Activated T-cell treated with anti-CD3 and anti-CD28 coated beads, Interleukin-2, amount 50 U/mL, for 72 hours (primary cell): ENCODE results near the gene CROT. TPM values are rescaled to one million over a fixed set of nuclear protein-coding genes. Genes with fewer than 3 reads are reported as not detected.

Source experiments
- ATAC-seq, 2 donors: fragments of 150-1000 bp; cut with Tn5 transposase; replicated peaks in 1 of 2; 2 replicates each; pipeline ENCODE4 v1.10.0; 2021; ENCODE audit warnings: moderate library complexity in 2 of 2, mild to moderate bottlenecking in 1 of 2
- DNase-seq, 2 donors: peaks; one replicate each; pipeline ENCODE4 v3.0.0; 2021 to 2022; ENCODE audit warnings: mixed read lengths in 1 of 2
- H3K27ac Mint-ChIP-seq: one replicate; pipeline ENCODE4 v1.8.0; 2022; ENCODE audit warnings: mild to moderate bottlenecking, moderate library complexity, mixed read lengths
- H3K27me3 Mint-ChIP-seq: one replicate; pipeline ENCODE4 v1.8.0; 2022; ENCODE audit warnings: low read depth, mixed read lengths
- H3K36me3 Mint-ChIP-seq, 2 donors: one replicate each; pipeline ENCODE4 v1.8.0; 2022; ENCODE audit warnings: mixed read lengths in 2 of 2, mild to moderate bottlenecking in 1 of 2; ENCODE audit not compliant: insufficient read depth in 2 of 2
- H3K4me1 Mint-ChIP-seq: one replicate; pipeline ENCODE4 v1.8.0; 2022; ENCODE audit warnings: low read depth, mixed read lengths
- H3K4me3 Mint-ChIP-seq, 2 donors: one replicate each; pipeline ENCODE4 v1.8.0; 2022; ENCODE audit warnings: mild to moderate bottlenecking in 2 of 2, mixed read lengths in 2 of 2, moderate library complexity in 2 of 2
- H3K9me3 Mint-ChIP-seq, 2 donors: one replicate each; pipeline ENCODE4 v1.8.0; 2022; ENCODE audit warnings: mixed read lengths in 2 of 2
- total RNA-seq, 2 donors: library from RNA; stranded (reverse); gene quantifications; one replicate each; pipeline ENCODE4 v1.2.3, GENCODE V29; 2022

CROT gene
- total RNA-seq, 2 donors from 2014 or later = 9.6 to 12.6 TPM

DNA sequence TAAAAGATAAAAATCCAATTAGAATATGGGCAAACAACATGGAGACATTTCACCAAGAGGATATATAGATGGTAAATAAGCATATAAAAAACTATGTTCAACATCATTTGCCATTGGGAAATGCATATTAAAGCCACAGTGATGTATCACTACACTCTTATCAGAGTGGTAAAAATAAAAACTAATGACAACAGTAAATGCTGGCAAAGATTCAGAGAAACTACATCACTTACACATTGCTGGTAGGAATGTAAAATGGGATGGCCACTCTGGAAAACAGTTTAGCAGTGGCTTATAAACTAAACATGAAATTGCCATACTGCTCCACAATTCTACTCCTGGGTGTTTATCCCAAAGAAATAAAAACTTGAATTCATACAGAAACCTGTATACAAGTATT is 59.2 kb downstream of the CROT start:
- ATAC-seq (no peak), DNase-seq (no peak)
- H3K27ac Mint-ChIP-seq = no peak overlapping the region
- no peak overlapping the region for H3K4me3 Mint-ChIP-seq
- no peaks in the 10 kb centered on the region for H3K4me1 Mint-ChIP-seq
- H3K27me3 Mint-ChIP-seq = peaks cover 7% of the 10 kb centered on the region
- no peaks in the 10 kb centered on the region for H3K9me3 Mint-ChIP-seq
- no peaks in the 10 kb centered on the region for H3K36me3 Mint-ChIP-seq

GRCh38 chr7:87411186-87411585 is 65.7 kb downstream of the CROT start:
- H3K4me1 Mint-ChIP-seq = no peaks in the 10 kb centered on the region
- ATAC-seq (no peak), DNase-seq (no peak)
- no peak overlapping the region for H3K4me3 Mint-ChIP-seq
- no peaks in the 10 kb centered on the region for H3K36me3 Mint-ChIP-seq
- no peak overlapping the region for H3K27ac Mint-ChIP-seq
- H3K27me3 Mint-ChIP-seq = peaks cover 7% of the 10 kb centered on the region
- no peaks in the 10 kb centered on the region for H3K9me3 Mint-ChIP-seq

DNA sequence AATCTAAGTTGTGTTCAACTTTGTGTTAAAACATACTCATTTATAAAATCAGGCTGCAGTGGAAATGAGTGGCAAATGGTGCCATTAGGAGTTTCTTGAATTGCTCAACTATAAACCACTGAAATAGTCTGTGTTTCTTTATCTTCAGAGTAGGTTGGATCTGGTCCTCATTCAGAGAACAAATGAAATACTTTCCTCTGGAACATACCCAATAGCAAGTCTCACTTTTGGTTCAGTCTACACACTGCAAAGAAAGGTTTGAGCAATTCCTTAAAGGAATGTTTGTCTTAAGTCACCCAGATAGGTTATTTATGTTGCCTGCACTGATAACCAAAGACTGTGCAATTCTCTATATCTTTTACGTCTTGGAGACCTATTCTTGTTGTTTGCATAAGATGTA is 67.6 kb downstream of the CROT start:
- Mint-ChIP-seq H3K27me3 (no peaks in the 10 kb centered on the region), H3K4me3 (no peak overlapping the region), H3K9me3 (no peaks in the 10 kb centered on the region), H3K4me1 (no peaks in the 10 kb centered on the region), H3K36me3 (no peaks in the 10 kb centered on the region), H3K27ac (no peak overlapping the region)
- DNase-seq (no peak), ATAC-seq (no peak)

DNA sequence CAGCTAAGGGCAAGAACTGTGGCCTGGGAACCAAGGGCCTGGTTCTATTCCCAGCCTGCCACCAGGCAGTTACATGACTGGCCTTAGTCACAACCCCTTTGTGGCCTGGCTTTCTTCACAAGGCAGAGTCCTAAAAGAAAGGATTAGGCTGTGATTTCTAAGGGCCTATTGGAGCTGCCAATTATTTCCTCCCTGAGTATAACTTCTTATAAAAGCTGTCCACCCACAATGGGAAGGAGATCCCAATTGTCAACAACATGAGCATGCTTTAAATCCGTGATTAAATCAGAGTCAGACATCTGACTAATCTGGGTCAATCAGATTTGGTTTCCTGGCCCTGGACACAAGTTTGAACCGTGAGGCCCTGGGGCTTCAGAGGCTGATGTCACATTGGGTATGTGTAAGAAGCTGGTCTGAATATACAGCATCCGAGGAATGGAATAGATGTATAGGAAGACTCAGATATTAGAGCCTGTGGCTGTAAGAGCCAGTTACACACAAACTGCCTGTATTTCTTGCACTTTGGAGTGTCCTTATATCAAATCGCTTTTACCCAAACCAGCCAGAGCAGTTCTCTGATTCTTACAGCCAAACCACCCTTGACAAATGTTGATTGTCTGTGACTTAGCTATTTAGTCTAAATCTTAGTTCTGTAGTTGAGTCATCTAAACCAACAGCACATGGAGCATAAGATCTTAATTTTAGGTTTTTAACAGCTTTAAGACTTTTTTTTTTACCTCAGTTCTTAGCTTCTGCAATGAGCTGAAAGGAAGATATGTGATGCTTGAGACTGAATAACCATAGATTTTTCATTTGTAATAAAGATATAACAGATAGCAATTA is 68.7 kb downstream of the CROT start:
- Mint-ChIP-seq H3K4me3 (no peak overlapping the region), H3K27ac (no peak overlapping the region), H3K36me3 (no peaks in the 10 kb centered on the region), H3K4me1 (no peaks in the 10 kb centered on the region), H3K9me3 (no peaks in the 10 kb centered on the region), H3K27me3 (no peaks in the 10 kb centered on the region)
- ATAC-seq = peak in 1 of 2 donors; percentile 32
- DNase-seq = no peak

DNA sequence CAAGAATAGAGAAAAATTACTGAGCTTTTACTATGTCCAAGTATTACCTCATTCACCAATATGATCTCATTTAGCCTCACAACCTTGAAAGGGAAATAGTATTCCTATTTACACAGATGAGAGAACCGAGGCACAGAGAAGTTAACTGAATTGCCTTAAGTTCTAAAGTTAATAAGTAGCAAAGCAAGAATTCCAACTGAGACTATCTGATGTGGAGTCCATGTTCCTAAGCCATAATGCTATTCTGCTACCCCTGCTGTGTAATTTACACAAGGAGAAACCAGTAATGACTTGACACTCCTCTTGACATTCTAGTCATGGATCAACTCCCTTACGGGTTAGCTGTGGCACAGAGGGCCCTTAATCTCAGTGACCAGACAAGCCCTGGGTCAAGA is 69.3 kb downstream of the CROT start:
- no peak overlapping the region for H3K27ac Mint-ChIP-seq
- H3K9me3 Mint-ChIP-seq = no peaks in the 10 kb centered on the region
- no peaks in the 10 kb centered on the region for H3K4me1 Mint-ChIP-seq
- H3K36me3 Mint-ChIP-seq = no peaks in the 10 kb centered on the region
- no peaks in the 10 kb centered on the region for H3K27me3 Mint-ChIP-seq
- DNase-seq = no peak
- no peak for ATAC-seq
- no peak overlapping the region for H3K4me3 Mint-ChIP-seq

GRCh38 chr7:87416682-87417587 is 71.5 kb downstream of the CROT start:
- Mint-ChIP-seq H3K36me3 (no peaks in the 10 kb centered on the region), H3K27ac (no peak overlapping the region), H3K27me3 (no peaks in the 10 kb centered on the region), H3K4me1 (no peaks in the 10 kb centered on the region), H3K9me3 (no peaks in the 10 kb centered on the region), H3K4me3 (no peak overlapping the region)
- DNase-seq = peak; percentile 61 to 74
- ATAC-seq = peak; percentile 65 to 72

DNA sequence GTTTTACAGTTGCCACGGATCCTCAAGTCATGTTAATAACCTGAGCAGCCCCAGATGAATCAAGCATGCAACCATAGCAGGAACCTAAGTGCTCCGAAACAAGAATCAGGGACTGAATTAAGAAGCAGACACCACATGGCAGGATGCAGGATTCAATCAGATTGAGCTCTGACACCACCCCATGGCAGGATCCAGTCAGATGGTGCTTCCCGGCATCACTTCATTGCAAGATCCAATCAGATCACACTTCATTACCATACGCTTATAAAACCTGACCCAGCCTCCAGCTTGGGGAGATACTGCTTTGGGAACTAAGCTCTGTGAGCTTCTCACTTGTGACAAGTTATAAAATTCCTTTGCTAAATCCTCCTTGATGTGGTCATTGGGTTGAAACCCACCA is 74.7 kb downstream of the CROT start:
- H3K27ac Mint-ChIP-seq = no peak overlapping the region

DNA sequence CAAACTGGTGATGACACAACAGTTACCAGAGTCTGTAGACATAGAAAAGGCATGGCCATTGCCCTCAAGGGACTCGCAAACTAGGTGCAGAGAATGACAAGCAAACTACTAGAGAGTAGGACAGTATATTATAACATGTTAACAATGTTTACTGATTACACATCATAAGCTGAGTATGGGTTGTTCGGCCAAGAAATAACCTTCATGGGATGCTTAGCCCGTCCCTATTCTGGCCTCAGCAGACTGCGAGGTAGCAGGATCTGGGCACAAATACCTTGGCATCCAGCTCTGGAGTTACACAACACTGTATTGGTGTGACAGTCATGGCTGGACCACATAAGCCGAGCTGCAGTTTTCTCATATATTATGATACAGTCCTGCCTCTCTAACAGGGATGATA is 78.6 kb downstream of the CROT start:
- Mint-ChIP-seq H3K9me3 (no peaks in the 10 kb centered on the region), H3K27me3 (peaks cover 29% of the 10 kb centered on the region), H3K4me3 (no peak overlapping the region), H3K36me3 (no peaks in the 10 kb centered on the region), H3K27ac (no peak overlapping the region), H3K4me1 (no peaks in the 10 kb centered on the region)
- no peak for DNase-seq
- no peak for ATAC-seq

More for the DNA sequence above, 74.7 kb downstream of the CROT start:
- Mint-ChIP-seq H3K4me1 (no peaks in the 10 kb centered on the region), H3K36me3 (no peaks in the 10 kb centered on the region), H3K27me3 (peaks cover 10% of the 10 kb centered on the region), H3K9me3 (no peaks in the 10 kb centered on the region), H3K4me3 (no peak overlapping the region)
- DNase-seq = no peak
- no peak for ATAC-seq

DNA sequence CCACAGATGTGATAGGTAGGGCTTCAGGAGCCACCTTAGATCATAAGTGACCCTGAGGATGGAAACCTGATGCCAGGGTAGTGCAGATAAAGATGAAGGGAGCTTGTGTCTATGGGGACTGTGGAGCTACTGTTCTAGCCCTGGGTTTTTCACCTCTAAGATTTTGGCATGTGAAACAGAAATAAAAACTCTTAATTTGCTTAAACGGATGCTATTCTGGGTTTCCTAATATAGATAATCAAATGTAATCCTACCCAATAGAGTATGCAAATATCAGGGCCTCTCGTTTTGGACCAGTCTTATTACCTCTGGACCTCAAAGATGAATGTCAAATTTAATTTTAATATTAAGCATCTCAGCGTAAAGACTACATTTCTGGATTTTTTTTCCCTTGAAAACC is 80.7 kb downstream of the CROT start:
- H3K9me3 Mint-ChIP-seq = no peaks in the 10 kb centered on the region
- no peak overlapping the region for H3K4me3 Mint-ChIP-seq
- H3K27me3 Mint-ChIP-seq = peaks cover 29% of the 10 kb centered on the region
- ATAC-seq = no peak
- no peaks in the 10 kb centered on the region for H3K4me1 Mint-ChIP-seq
- H3K36me3 Mint-ChIP-seq = no peaks in the 10 kb centered on the region
- no peak overlapping the region for H3K27ac Mint-ChIP-seq
- DNase-seq = no peak

- no peaks in the 10 kb centered on the region for H3K9me3 Mint-ChIP-seq
- DNase-seq (no peak), ATAC-seq (no peak)
- no peak overlapping the region for H3K4me3 Mint-ChIP-seq
- peaks cover 28% of the 10 kb centered on the region for H3K27me3 Mint-ChIP-seq
- H3K27ac Mint-ChIP-seq = no peak overlapping the region
- H3K36me3 Mint-ChIP-seq = no peaks in the 10 kb centered on the region
- no peaks in the 10 kb centered on the region for H3K4me1 Mint-ChIP-seq
These were observed 81.8 kb downstream of the CROT start for GRCh38 chr7:87427288-87427687.

DNA sequence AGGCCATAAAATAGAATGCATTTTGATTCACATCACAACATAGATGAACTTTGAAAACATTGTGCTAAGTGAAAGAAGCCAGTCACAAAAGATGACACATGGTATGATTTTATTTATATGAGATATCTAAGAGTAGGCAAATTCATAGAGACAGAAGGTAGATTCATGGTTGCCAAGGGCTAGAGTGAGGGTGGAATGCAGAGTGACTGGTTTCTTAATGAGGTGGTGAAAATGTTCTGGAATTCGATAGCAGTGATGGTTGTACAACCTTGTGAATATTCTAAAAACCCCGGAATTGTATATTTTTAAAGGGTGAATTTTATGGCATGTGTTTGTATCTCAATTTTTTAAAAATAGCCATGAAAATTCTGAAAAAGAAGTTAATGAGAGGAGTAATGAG is 87.1 kb downstream of the CROT start:
- Mint-ChIP-seq H3K36me3 (no peaks in the 10 kb centered on the region), H3K9me3 (peaks cover 0 to 1% of the 10 kb centered on the region in 2 donors)

DNA sequence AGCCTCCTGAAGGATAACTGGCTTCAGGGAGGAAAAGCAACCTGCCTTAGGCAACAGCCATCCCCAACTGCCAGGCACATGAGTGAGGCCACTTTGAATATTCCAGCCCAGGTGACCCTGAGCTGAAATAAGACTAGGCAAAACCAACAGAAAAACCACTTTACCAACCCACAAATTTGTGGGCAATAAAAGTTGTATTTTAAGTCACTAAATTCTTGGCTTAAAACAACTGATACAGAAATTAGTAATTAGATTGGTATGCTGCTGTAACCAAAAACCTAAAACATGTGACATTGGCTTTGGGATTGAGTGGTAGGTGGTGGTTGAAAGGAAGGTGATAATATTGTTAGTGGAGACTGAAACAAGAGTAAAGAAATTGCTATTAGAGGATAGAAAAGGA is 90.1 kb downstream of the CROT start:
- ATAC-seq (no peak), DNase-seq (no peak)
- Mint-ChIP-seq H3K27ac (peak overlapping the region; percentile 68), H3K36me3 (no peaks in the 10 kb centered on the region), H3K4me3 (no peak overlapping the region), H3K27me3 (no peaks in the 10 kb centered on the region), H3K4me1 (no peaks in the 10 kb centered on the region), H3K9me3 (peaks cover 0 to 1% of the 10 kb centered on the region in 2 donors)

More for the DNA sequence above, 87.1 kb downstream of the CROT start:
- ATAC-seq (no peak), DNase-seq (no peak)
- Mint-ChIP-seq H3K27ac (no peak overlapping the region), H3K4me3 (no peak overlapping the region), H3K27me3 (peaks cover 13% of the 10 kb centered on the region), H3K4me1 (no peaks in the 10 kb centered on the region)

DNA sequence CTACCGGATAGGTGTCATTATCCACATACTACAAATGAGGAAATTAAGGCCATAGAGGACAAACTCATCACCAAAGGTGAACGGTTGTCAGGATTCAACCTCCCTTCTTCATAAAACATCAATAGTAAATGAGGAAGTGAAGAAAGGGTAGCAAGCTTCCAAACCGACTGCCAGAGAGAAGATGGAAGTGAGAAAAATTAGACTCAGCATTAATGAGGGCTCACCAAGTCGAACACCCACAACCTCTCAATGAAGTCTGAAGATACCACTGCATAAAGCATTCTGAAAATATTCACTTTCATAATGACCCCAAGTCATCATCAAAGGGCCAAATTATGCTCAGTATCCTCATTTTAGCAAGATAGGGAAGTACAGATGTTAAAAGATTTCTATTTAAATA is 100.4 kb downstream of the CROT start:
- Mint-ChIP-seq H3K27me3 (peaks cover 21% of the 10 kb centered on the region), H3K9me3 (no peaks in the 10 kb centered on the region), H3K4me1 (no peaks in the 10 kb centered on the region), H3K4me3 (no peak overlapping the region), H3K27ac (no peak overlapping the region), H3K36me3 (no peaks in the 10 kb centered on the region)
- DNase-seq = no peak
- ATAC-seq = no peak
